ENCODE results near the gene ZNF839.
A peak's percentile ranks its signal among the peaks of the same experiment; 100 is the strongest.

Gene ZNF839

GRCh38 chr14:102315121-102315520 is 4.4 kb upstream of the ZNF839 start:
- no peaks in the 10 kb centered on the region for H3K9me3 ChIP-seq (ENCODE audit: control insufficient read depth, insufficient read depth, low read depth, low read length)
- CTCF ChIA-PET, result interaction anchor here (0.5 to 2.4 kb wide), 14 partner anchors 10 to 308 kb away, joined by 3 to 18 read pairs (median 5); partner anchors contain the start of genes MOK and WDR20
- no peaks in the 10 kb centered on the region for H3K36me3 ChIP-seq (ENCODE audit: control insufficient read depth in 2 of 2, insufficient read depth in 1 of 2, low read length in 2 of 2)
- TF ChIP-seq ZSCAN23 (tag by site-specific recombination; IDR thresholded peaks at IDR 0.05), result no peak
- 0 out of 2 replicates have a peak, but pooled peaks have one; percentile 5 for TF ChIP-seq ZNF223 (tag by site-specific recombination; IDR thresholded peaks at IDR 0.05)
- POLR2A ChIA-PET, result interaction anchor here (1.1 kb wide), 1 partner anchor 229 kb away, joined by 3 read pairs; no protein-coding TSS in a partner anchor
- H3K27ac ChIP-seq (ENCODE audit: extremely low read depth, low read depth, low read length), result no peak overlapping the region
- H3K4me1 ChIP-seq (ENCODE audit: control insufficient read depth, insufficient read depth, low read length), result peaks cover 13% of the 10 kb centered on the region
- no peak overlapping the region for H3K4me3 ChIP-seq (ENCODE audit: low read depth, low read length)

- peak overlapping the region; percentile 59; the same call in 1 of the 2 replicates for H3K27ac ChIP-seq (ENCODE audit: extremely low read depth, low read depth, low read length)
- ChIA-PET CTCF (interaction anchor here (0.6 to 0.7 kb wide), 6 partner anchors 23 to 585 kb away, joined by 3 to 7 read pairs (median 4); no protein-coding TSS in a partner anchor), POLR2A (interaction anchor here (0.7 to 1.3 kb wide), 4 partner anchors 12 to 350 kb away, joined by 3 to 7 read pairs (median 4); partner anchors contain the start of gene MOK)
- no peaks in the 10 kb centered on the region for H3K9me3 ChIP-seq (ENCODE audit: control insufficient read depth, insufficient read depth, low read depth, low read length)
- H3K4me1 ChIP-seq (ENCODE audit: control insufficient read depth, insufficient read depth, low read length), result peaks cover 13% of the 10 kb centered on the region
- H3K36me3 ChIP-seq (ENCODE audit: control insufficient read depth in 2 of 2, insufficient read depth in 1 of 2, low read length in 2 of 2), result peaks cover 0 to 3% of the 10 kb centered on the region in 2 experiments; a peak in 1 of 3 replicates
- peak overlapping the region; percentile 41 for H3K4me3 ChIP-seq (ENCODE audit: low read depth, low read length)
- TF ChIP-seq ZNF777 (tag by site-specific recombination; IDR thresholded peaks at IDR 0.05; ENCODE audit: borderline replicate concordance), result peak; percentile 50; the same call in 1 of the 2 replicates
- TF ChIP-seq, protein P1, sequence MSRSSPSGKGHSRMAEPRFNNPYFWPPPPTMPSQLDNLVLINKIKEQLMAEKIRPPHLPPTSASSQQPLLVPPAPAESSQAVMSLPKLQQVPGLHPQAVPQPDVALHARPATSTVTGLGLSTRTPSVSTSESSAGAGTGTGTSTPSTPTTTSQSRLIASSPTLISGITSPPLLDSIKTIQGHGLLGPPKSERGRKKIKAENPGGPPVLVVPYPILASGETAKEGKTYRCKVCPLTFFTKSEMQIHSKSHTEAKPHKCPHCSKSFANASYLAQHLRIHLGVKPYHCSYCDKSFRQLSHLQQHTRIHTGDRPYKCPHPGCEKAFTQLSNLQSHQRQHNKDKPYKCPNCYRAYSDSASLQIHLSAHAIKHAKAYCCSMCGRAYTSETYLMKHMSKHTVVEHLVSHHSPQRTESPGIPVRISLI (tag by site-specific recombination; IDR thresholded peaks at IDR 0.05), result peak; percentile 70
- TF ChIP-seq, protein P2, sequence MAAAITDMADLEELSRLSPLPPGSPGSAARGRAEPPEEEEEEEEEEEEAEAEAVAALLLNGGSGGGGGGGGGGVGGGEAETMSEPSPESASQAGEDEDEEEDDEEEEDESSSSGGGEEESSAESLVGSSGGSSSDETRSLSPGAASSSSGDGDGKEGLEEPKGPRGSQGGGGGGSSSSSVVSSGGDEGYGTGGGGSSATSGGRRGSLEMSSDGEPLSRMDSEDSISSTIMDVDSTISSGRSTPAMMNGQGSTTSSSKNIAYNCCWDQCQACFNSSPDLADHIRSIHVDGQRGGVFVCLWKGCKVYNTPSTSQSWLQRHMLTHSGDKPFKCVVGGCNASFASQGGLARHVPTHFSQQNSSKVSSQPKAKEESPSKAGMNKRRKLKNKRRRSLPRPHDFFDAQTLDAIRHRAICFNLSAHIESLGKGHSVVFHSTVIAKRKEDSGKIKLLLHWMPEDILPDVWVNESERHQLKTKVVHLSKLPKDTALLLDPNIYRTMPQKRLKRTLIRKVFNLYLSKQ (tag by site-specific recombination; IDR thresholded peaks at IDR 0.05; ENCODE audit: borderline replicate concordance), result no peak
- TF ChIP-seq ZNF785 (tag by site-specific recombination; IDR thresholded peaks at IDR 0.05), result no peak
- TF ChIP-seq TSHZ1 (tag by site-specific recombination; IDR thresholded peaks at IDR 0.05; ENCODE audit: borderline replicate concordance), result no peak
- TF ChIP-seq ZNF398 (tag by site-specific recombination; IDR thresholded peaks at IDR 0.05), result peak; percentile 19; the same call in 1 of the 2 replicates
- no peak for TF ChIP-seq SP7 (tag by site-specific recombination; IDR thresholded peaks at IDR 0.05)
- TF ChIP-seq, protein P3, sequence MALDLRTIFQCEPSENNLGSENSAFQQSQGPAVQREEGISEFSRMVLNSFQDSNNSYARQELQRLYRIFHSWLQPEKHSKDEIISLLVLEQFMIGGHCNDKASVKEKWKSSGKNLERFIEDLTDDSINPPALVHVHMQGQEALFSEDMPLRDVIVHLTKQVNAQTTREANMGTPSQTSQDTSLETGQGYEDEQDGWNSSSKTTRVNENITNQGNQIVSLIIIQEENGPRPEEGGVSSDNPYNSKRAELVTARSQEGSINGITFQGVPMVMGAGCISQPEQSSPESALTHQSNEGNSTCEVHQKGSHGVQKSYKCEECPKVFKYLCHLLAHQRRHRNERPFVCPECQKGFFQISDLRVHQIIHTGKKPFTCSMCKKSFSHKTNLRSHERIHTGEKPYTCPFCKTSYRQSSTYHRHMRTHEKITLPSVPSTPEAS (tag by site-specific recombination; IDR thresholded peaks at IDR 0.05), result peak; percentile 74
- no peak for TF ChIP-seq ZSCAN30 (tag by site-specific recombination; IDR thresholded peaks at IDR 0.05)
- no peak for TF ChIP-seq ZNF544 (tag by site-specific recombination; IDR thresholded peaks at IDR 0.05)
- TF ChIP-seq TRIM28 (IDR thresholded peaks at IDR 0.05; ENCODE audit: borderline replicate concordance, low read length), result 0 out of 2 replicates have a peak, but pooled peaks have one; percentile 11
- no peak for TF ChIP-seq ZNF571 (tag by site-specific recombination; IDR thresholded peaks at IDR 0.05)
These were observed 3.2 kb upstream of the ZNF839 start for GRCh38 chr14:102316338-102316742.
